Testis (tissue), 3 donors: ENCODE results near the gene REEP3. TPM values are rescaled to one million over a fixed set of nuclear protein-coding genes. Genes with fewer than 3 reads are reported as not detected.

ENCODE experiments used
- DNase-seq: peaks from one replicate; pipeline ENCODE4 v3.0.0-alpha.2; 2019
- H3K27ac ChIP-seq, 2 donors: fragments of 200-600 bp; sonication (generic); one replicate each; pipeline ENCODE4 v1.5.1; 2019
- H3K27me3 ChIP-seq: fragments of 200-600 bp; sonication (generic); one replicate; pipeline ENCODE4 v1.5.1; 2019
- H3K36me3 ChIP-seq: fragments of 200-600 bp; sonication (generic); one replicate; pipeline ENCODE4 v1.5.1; 2017; ENCODE audit warnings: low read depth; ENCODE audit errors: missing control alignments
- H3K4me1 ChIP-seq: fragments of 200-600 bp; sonication (generic); one replicate; pipeline ENCODE4 v1.5.1; 2019
- H3K4me3 ChIP-seq, 2 donors: fragments of 200-600 bp; sonication (generic); one replicate each; pipeline ENCODE4 v1.5.1; 2017 to 2019
- H3K9me3 ChIP-seq: fragments of 200-600 bp; sonication (generic); one replicate; pipeline ENCODE4 v1.5.1; 2017
- CTCF ChIP-seq, 3 experiments: fragments of 450-650 bp in 2 of 3; fragments of 200-600 bp in 1 of 3; sonication (generic) in 1 of 3; IDR thresholded peaks; one replicate each; pipeline ENCODE4 v1.5.1; 2016 to 2019; ENCODE audit warnings: antibody characterized with exemption in 3 of 3, mild to moderate bottlenecking in 2 of 3, moderate library complexity in 1 of 3
- POLR2A ChIP-seq: fragments of 450-650 bp; IDR thresholded peaks from one replicate; pipeline ENCODE4 v1.6.1; 2017; ENCODE audit warnings: antibody characterized with exemption, mild to moderate bottlenecking, moderate library complexity
- WGBS, 2 donors: methylation state at CpG; one replicate each; pipeline ENCODE4 v1.1.5; 2018; 5-methylcytosine and 5-hydroxymethylcytosine counted together
- intact Hi-C: fragments of 100-400 bp; cut with DNase I; formaldehyde crosslinking; loops from one replicate; pipeline ENCODE4 v1.15.1; 2023; ENCODE audit warnings: low total_unique reads
- polyA plus RNA-seq: library from polyadenylated mRNA; stranded (reverse); fragments of 350-450 nt; fragmentation: Illumina TruSeq; extraction: RNeasy Lipid Tissue Mini Kit (QIAGEN cat#74804); gene quantifications from one replicate; pipeline ENCODE4 v1.2.3, GENCODE V29; 2014; ENCODE audit warnings: low read depth, low replicate concordance; ENCODE audit not compliant: insufficient read depth
- total RNA-seq, 2 donors: library from RNA; depleted of rRNA; stranded (reverse); fragments of >200 nt; gene quantifications; one replicate each; pipeline ENCODE4 v1.2.3, GENCODE V29; 2016

Gene REEP3
- total and polyA plus RNA-seq, 3 donors from 2014 or later = 18.4 to 45.2 (median 20.3) TPM

- Histone ChIP-seq H3K36me3 (no peaks in the 10 kb centered on the region), H3K9me3 (no peaks in the 10 kb centered on the region), H3K4me3 (no peak overlapping the region), H3K27me3 (no peaks in the 10 kb centered on the region), H3K4me1 (no peaks in the 10 kb centered on the region), H3K27ac (no peak overlapping the region)
- no peak for TF ChIP-seq POLR2A
- TF ChIP-seq CTCF (IDR thresholded peaks at IDR 0.05) = no peak
- WGBS, 2 donors = 81 to 82% methylated on average over 2 of the region's 2 CpGs
- intact Hi-C loops = no loop called here
- DNase-seq = no peak
Observed at GRCh38 chr10:63554657-63555056, 33.5 kb downstream of the REEP3 start.

- WGBS, 2 donors = 60 to 68% methylated on average over 2 of the region's 2 CpGs
- no peaks in the 10 kb centered on the region for H3K9me3 ChIP-seq
- H3K27ac ChIP-seq = no peak overlapping the region
- no peak for DNase-seq
- H3K27me3 ChIP-seq = no peaks in the 10 kb centered on the region
- H3K36me3 ChIP-seq = no peaks in the 10 kb centered on the region
- no peak overlapping the region for H3K4me3 ChIP-seq
- intact Hi-C loops = no loop called here
- H3K4me1 ChIP-seq = no peaks in the 10 kb centered on the region
- TF ChIP-seq CTCF (IDR thresholded peaks at IDR 0.05) (no peak), POLR2A (no peak)
Observed at GRCh38 chr10:63555330-63555729, 34.1 kb downstream of the REEP3 start.

- Histone ChIP-seq H3K27ac (no peak overlapping the region), H3K4me3 (no peak overlapping the region), H3K9me3 (no peaks in the 10 kb centered on the region), H3K36me3 (no peaks in the 10 kb centered on the region), H3K4me1 (no peaks in the 10 kb centered on the region), H3K27me3 (no peaks in the 10 kb centered on the region)
- 95 to 97% methylated on average over 5 of the region's 5 CpGs for WGBS, 2 donors
- intact Hi-C loops = no loop called here
- DNase-seq = no peak
- TF ChIP-seq CTCF (IDR thresholded peaks at IDR 0.05) = no peak
- TF ChIP-seq POLR2A = no peak
Observed at GRCh38 chr10:63558132-63558784, 37.1 kb downstream of the REEP3 start.

GRCh38 chr10:63561341-63561740 is 40.1 kb downstream of the REEP3 start:
- Histone ChIP-seq H3K27me3 (no peaks in the 10 kb centered on the region), H3K36me3 (no peaks in the 10 kb centered on the region), H3K4me3 (no peak overlapping the region), H3K27ac (no peak overlapping the region), H3K9me3 (no peaks in the 10 kb centered on the region), H3K4me1 (no peaks in the 10 kb centered on the region)
- 86 to 93% methylated on average over 5 of the region's 5 CpGs for WGBS, 2 donors
- TF ChIP-seq POLR2A (no peak), CTCF (IDR thresholded peaks at IDR 0.05) (no peak)
- intact Hi-C loops = no loop called here
- DNase-seq = no peak

GRCh38 chr10:63562391-63562790 is 41.2 kb downstream of the REEP3 start:
- H3K27ac ChIP-seq = no peak overlapping the region
- WGBS, 2 donors = 90 to 94% methylated on average over 3 of the region's 3 CpGs
- no peaks in the 10 kb centered on the region for H3K9me3 ChIP-seq
- intact Hi-C loops = no loop called here
- no peaks in the 10 kb centered on the region for H3K27me3 ChIP-seq
- DNase-seq = no peak
- H3K36me3 ChIP-seq = no peaks in the 10 kb centered on the region
- TF ChIP-seq POLR2A = no peak
- no peak for TF ChIP-seq CTCF (IDR thresholded peaks at IDR 0.05)
- no peak overlapping the region for H3K4me3 ChIP-seq
- H3K4me1 ChIP-seq = no peaks in the 10 kb centered on the region
